ENCODE measurements around the gene PALM. TPM values are rescaled to one million over a fixed set of nuclear protein-coding genes. Genes with fewer than 3 reads are reported as not detected.
A peak's percentile ranks its signal among the peaks of the same experiment; 100 is the strongest.
"Not testable (repeated sequence)": the region's sequence is repeated elsewhere in the genome, so short reads cannot be mapped to it uniquely, and the experiment has no call there.

The PALM gene
- total RNA-seq, 1 experiment from 2014 or later = 21.2 TPM

DNA sequence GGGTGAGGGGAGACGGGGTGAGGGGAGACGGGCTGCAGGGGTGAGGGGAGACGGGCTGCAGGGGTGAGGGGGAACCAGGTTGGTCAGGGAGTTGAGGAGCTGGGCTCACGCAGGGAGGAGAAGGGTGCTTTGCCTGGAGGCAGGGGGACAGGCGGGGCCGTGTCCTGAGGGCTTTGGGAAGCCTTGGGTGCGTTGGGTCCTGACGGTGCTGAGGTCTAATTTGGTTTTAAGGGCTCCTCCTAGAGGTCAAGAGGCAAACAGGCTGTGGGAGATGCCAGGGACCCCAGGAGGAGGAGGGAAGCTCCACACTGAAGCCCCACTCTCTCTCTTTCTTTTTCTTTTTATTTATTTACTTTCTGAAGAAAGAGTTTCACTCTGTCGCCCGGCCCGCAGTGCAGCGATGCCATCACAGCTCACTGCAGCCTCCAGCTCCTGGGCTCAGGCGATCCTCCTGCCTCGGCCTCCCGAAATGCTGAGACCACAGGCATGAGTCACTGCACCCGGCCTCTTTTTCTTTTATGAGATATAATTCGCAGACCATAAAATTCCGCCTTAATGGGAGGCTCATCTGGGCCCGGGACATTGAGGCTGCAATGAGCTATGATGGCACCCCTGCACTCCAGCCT, 32.9 kb downstream of the PALM start:
- intact Hi-C loops (cut with micrococcal nuclease; ENCODE audit: unreplicated experiment) = no loop called here
- ChIA-PET CTCF (no interaction called here), POLR2A (ENCODE audit: low non-redundant PET) (no interaction called here)
- Histone ChIP-seq H3K27me3 (replicated peaks; ENCODE audit: insufficient read depth, low read depth, low read length, poor library complexity) (no peaks in the 10 kb centered on the region), H3K4me3 (ENCODE audit: low read depth, low read length, poor library complexity, severe bottlenecking) (no peak overlapping the region), H3K27ac (ENCODE audit: low read depth, low read length, poor library complexity, severe bottlenecking) (no peak overlapping the region), H3K4me1 (ENCODE audit: insufficient read depth, low read length, poor library complexity, severe bottlenecking) (no peaks in the 10 kb centered on the region), H3K36me3 (ENCODE audit: insufficient read depth, low read length, poor library complexity, severe bottlenecking) (no peaks in the 10 kb centered on the region), H3K9me3 (ENCODE audit: low read depth, low read length, poor library complexity, severe bottlenecking) (no peaks in the 10 kb centered on the region)
- peak; percentile 44 for DNase-seq (ENCODE audit: low spot score)
- TF ChIP-seq, protein P1, sequence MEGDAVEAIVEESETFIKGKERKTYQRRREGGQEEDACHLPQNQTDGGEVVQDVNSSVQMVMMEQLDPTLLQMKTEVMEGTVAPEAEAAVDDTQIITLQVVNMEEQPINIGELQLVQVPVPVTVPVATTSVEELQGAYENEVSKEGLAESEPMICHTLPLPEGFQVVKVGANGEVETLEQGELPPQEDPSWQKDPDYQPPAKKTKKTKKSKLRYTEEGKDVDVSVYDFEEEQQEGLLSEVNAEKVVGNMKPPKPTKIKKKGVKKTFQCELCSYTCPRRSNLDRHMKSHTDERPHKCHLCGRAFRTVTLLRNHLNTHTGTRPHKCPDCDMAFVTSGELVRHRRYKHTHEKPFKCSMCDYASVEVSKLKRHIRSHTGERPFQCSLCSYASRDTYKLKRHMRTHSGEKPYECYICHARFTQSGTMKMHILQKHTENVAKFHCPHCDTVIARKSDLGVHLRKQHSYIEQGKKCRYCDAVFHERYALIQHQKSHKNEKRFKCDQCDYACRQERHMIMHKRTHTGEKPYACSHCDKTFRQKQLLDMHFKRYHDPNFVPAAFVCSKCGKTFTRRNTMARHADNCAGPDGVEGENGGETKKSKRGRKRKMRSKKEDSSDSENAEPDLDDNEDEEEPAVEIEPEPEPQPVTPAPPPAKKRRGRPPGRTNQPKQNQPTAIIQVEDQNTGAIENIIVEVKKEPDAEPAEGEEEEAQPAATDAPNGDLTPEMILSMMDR (conservative IDR thresholded peaks at IDR 0.05; ENCODE audit: low read depth, low read length) = 0 out of 2 replicates have a peak, but pooled peaks have one; percentile 23
- no peak for TF ChIP-seq EZH2 (IDR thresholded peaks at IDR 0.05; ENCODE audit: borderline replicate concordance, low read depth, low read length, poor library complexity, severe bottlenecking)
- no TSS peak for BruUV-seq (replicated peaks)

DNA sequence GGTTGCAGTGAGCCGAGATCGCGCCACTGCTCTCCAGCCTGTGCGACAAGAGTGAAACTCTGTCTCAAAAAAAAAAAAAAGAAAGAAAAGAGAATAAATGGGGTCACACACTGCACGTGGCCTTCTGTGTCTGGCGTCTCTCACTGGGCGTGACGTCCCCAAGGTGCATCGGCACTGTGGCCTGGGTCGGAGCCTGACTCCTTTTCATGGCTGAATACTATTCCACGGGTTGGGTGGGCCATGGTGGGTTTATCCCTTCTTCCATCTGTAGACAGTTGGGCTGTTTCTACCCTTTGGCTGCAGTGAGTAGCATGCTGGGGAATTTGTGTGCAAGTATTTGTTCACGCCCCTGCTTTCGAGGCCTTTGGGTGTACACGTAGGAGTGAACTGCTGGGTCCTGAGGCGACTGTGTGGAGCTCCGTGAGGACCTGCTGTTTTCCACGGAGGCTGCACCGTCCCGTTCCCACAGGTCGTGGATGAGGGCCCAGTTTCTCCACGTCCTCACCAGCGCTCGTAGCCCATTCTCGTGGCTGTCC, 33.9 kb downstream of the PALM start:
- H3K36me3 ChIP-seq (ENCODE audit: insufficient read depth, low read length, poor library complexity, severe bottlenecking) = no peaks in the 10 kb centered on the region
- BruUV-seq (replicated peaks) = no TSS peak
- H3K4me3 ChIP-seq (ENCODE audit: low read depth, low read length, poor library complexity, severe bottlenecking) = no peak overlapping the region
- TF ChIP-seq, protein P1 (conservative IDR thresholded peaks at IDR 0.05; ENCODE audit: low read depth, low read length) = no peak
- TF ChIP-seq EZH2 (IDR thresholded peaks at IDR 0.05; ENCODE audit: borderline replicate concordance, low read depth, low read length, poor library complexity, severe bottlenecking) = no peak
- no peaks in the 10 kb centered on the region for H3K27me3 ChIP-seq (replicated peaks; ENCODE audit: insufficient read depth, low read depth, low read length, poor library complexity)
- POLR2A ChIA-PET (ENCODE audit: low non-redundant PET) = no interaction called here
- intact Hi-C loops (cut with micrococcal nuclease; ENCODE audit: unreplicated experiment) = no loop called here
- peaks cover 4% of the 10 kb centered on the region for H3K9me3 ChIP-seq (ENCODE audit: low read depth, low read length, poor library complexity, severe bottlenecking)
- no peaks in the 10 kb centered on the region for H3K4me1 ChIP-seq (ENCODE audit: insufficient read depth, low read length, poor library complexity, severe bottlenecking)
- CTCF ChIA-PET = no interaction called here
- DNase-seq (ENCODE audit: low spot score) = no peak
- no peak overlapping the region for H3K27ac ChIP-seq (ENCODE audit: low read depth, low read length, poor library complexity, severe bottlenecking)

DNA sequence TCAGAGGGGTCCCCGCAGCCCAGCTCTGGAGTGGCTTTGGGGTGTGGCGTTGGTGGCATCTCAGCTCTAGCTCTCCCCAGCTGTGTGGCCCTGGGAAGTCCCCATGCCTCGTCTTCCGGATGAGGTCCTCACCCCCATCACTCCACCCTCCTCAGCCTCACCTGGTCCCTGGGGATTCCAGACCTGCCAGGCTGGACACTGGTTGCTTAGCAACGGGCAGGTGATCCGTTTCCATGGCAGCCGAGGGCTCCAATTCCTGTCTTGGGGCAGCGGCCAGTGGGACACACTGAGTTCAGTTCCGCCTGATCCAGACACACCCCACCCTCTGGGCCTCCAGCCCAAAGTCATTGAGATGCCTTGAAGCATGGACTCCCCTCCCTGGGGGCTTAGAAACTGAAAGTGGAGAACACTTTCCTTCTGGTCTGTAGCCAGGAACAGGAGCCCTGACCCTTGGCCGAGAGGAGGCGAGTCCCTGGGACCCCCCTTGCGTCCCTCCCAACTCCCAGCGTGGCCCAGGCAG, 34.5 kb downstream of the PALM start:
- CTCF ChIA-PET = no interaction called here
- intact Hi-C loops (cut with micrococcal nuclease; ENCODE audit: unreplicated experiment) = no loop called here
- POLR2A ChIA-PET (ENCODE audit: low non-redundant PET) = no interaction called here
- no peaks in the 10 kb centered on the region for H3K27me3 ChIP-seq (replicated peaks; ENCODE audit: insufficient read depth, low read depth, low read length, poor library complexity)
- DNase-seq (ENCODE audit: low spot score) = no peak
- BruUV-seq (replicated peaks) = no TSS peak
- no peaks in the 10 kb centered on the region for H3K36me3 ChIP-seq (ENCODE audit: insufficient read depth, low read length, poor library complexity, severe bottlenecking)
- peaks cover 6% of the 10 kb centered on the region for H3K9me3 ChIP-seq (ENCODE audit: low read depth, low read length, poor library complexity, severe bottlenecking)
- H3K4me1 ChIP-seq (ENCODE audit: insufficient read depth, low read length, poor library complexity, severe bottlenecking) = no peaks in the 10 kb centered on the region
- H3K27ac ChIP-seq (ENCODE audit: low read depth, low read length, poor library complexity, severe bottlenecking) = no peak overlapping the region
- H3K4me3 ChIP-seq (ENCODE audit: low read depth, low read length, poor library complexity, severe bottlenecking) = no peak overlapping the region
- TF ChIP-seq, protein P1 (conservative IDR thresholded peaks at IDR 0.05; ENCODE audit: low read depth, low read length) = no peak
- TF ChIP-seq EZH2 (IDR thresholded peaks at IDR 0.05; ENCODE audit: borderline replicate concordance, low read depth, low read length, poor library complexity, severe bottlenecking) = no peak

- intact Hi-C loops (cut with micrococcal nuclease; ENCODE audit: unreplicated experiment); H3K36me3 ChIP-seq (ENCODE audit: insufficient read depth, low read length, poor library complexity, severe bottlenecking); DNase-seq (ENCODE audit: low spot score); H3K9me3 ChIP-seq (ENCODE audit: low read depth, low read length, poor library complexity, severe bottlenecking); H3K27me3 ChIP-seq (replicated peaks; ENCODE audit: insufficient read depth, low read depth, low read length, poor library complexity); H3K4me3 ChIP-seq (ENCODE audit: low read depth, low read length, poor library complexity, severe bottlenecking); BruUV-seq (replicated peaks); CTCF ChIA-PET; H3K27ac ChIP-seq (ENCODE audit: low read depth, low read length, poor library complexity, severe bottlenecking); H3K4me1 ChIP-seq (ENCODE audit: insufficient read depth, low read length, poor library complexity, severe bottlenecking): not testable (repeated sequence)
- POLR2A ChIA-PET (ENCODE audit: low non-redundant PET) = interaction anchor here (0.6 kb wide), 1 partner anchor 29 kb away, joined by 7 read pairs; no protein-coding TSS in a partner anchor
Observed at GRCh38 chr19:745138-745537, 36.4 kb downstream of the PALM start.
